Stimulated activated CD8-positive, alpha-beta memory T cell treated with anti-CD3 and anti-CD28 coated beads, Interleukin-2, amount 100 ng/mL, for 1 hour (primary cell): ENCODE measurements around the gene NMUR1.

Experiments used
- DNase-seq, 2 donors: peaks; one replicate each; pipeline ENCODE4 v3.0.0-alpha.2; 2020; ENCODE audit warnings: low read depth in 2 of 2

NMUR1 gene

GRCh38 chr2:231552752-231553151, 22.5 kb upstream of the NMUR1 start:
- no peak for DNase-seq

GRCh38 chr2:231549446-231550239, 19.4 kb upstream of the NMUR1 start:
- DNase-seq, result no peak

DNA sequence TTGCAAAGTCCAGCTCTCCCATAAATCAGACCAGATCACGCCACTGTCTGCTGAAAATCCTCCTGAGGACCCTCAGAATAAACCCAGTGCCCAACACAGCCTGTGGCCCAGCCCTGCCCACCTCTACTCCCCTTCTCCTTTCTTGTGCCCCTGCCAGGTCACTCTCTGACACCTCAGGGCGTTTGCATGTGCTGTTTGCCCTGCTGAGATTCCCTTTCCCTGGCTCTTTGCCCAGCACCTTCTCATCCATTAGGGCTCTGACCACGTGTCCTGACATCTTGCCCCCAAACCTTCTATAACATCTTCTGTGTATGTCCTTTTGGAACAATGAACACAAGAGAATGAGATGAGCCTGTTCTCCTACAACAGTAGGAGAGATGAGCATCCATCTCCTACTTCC, 18.5 kb upstream of the NMUR1 start:
- DNase-seq, result no peak

GRCh38 chr2:231547315-231548110, 17.3 kb upstream of the NMUR1 start:
- DNase-seq, result no peak

DNA sequence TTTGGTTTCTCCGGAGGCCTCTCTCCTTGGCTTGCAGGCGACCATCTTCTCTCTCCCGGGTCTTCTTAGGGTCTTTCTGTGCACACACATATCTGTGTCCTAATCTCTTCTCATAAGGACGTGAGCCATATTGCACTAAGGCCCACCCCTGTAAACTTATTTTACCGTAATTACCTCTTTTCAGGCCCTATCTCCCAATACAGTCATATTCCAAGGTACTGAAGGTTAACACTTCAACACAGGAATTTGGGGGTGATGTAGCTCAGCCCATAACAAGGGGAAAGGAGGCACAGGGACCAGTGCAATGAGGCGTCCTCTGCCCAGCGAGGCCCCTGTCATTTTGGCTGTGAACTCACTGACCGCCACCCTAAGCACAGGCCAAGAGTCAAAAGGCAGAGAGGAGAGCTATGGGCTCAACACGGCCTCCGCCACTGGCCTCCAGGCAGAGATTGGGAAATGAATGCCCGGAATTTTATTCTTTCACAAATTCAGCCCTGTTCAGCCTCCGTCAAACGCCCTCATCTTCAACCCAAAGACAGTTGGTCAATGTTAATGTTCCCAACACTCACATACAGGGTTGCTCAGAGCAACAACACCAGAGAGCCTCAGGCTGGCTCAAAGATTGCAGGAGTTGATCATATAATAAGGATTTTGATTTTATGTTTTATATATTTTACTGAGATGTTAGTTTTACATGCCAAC, 15.9 kb upstream of the NMUR1 start:
- DNase-seq, result no peak

DNA sequence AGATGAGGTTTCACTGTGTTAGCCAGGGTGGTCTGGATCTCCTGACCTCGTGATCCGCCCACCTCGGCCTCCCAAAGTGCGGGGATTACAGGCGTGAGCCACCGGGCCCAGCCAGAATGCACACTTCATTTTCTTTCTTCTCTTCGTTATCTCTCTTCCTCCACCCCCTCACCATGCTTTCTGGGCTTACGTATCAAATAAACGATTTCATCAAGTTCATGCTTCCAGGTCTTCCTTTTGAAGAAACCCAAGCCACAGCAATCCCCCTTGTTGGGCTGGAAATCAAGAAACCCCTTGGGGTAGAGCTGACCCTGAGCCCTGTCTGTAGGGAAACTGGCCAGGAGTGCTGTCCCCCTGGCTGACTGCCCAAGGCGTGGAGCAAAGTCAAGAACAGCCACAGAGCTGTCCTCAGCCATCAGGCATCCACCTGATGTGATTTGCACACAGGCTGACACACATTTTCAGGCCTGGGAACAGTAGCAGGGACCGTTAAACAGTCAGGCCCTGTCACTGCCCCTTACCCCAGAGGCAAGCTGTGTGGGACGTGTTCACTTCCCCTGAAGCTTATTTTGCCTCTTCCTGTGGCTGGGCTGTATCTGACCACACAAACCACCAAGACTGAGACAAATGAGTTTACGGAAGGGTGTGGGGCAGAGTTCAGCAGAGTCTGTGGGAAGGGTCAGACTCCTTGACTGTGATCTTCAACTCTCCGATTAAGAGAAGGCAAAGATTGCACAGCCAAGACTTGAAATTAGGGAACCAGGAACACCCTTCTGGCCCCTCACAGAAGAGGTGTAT, 15.1 kb upstream of the NMUR1 start:
- peak; percentile 25 to 28 for DNase-seq

GRCh38 chr2:231542136-231542535, 11.9 kb upstream of the NMUR1 start:
- no peak for DNase-seq

DNA sequence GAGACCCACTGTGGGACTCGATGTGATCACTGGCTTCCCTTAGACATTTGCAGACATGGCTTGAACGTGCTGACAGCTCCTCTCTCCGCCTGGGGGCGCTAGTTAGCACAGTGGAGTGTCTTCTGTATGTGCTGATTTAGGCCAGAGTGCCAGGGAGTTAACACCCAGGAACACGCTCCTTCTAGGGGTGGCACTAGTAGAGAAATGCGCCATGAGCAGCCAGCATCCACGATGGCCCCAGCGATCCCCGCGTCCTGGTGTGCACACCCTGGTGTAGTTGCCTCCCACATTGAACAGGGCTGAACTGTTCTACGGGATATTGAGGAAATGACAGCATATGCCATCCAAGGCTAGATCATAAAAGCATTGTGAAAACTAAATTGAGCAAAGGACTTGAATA, 11.4 kb upstream of the NMUR1 start:
- DNase-seq, result no peak

DNA sequence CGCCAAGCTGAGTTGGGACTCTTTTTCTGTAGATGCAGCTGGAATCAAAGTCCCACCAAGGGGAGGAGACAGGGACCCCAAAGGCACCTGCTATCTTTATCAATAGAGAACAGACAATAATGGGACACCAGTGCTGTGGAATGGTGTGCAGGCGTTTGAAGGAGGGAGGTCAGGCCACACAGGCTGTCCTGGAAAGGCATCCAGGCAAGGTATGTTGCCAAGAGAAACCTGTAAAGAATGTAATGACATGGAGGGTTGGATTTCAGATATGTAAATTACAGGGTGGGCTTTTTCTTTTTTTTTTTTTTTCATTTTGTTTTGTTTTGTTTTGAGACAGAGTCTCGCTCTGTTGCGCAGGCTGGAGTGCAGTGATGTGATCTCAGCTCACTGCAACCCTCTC, 9.7 kb upstream of the NMUR1 start:
- DNase-seq, result no peak

DNA sequence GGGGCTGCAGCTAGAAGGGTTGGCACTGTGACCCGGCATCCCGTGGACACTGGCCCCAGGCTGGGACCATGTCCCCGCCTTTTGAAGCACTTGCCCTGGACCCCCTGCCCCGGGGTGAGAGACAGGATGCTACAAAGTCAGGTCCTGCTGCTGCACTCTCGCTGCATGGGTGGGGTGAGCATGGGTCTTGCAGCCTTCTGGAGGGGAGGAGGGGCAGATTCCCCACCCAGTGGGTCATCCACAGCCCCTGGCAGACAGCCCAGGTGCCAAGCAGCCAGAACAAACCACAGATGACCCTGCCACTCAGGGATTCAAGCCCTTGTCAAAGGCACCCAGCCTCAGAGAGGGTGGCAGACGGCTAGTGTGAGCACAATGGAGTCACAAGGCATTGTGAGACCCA, 5.7 kb upstream of the NMUR1 start:
- no peak for DNase-seq

DNA sequence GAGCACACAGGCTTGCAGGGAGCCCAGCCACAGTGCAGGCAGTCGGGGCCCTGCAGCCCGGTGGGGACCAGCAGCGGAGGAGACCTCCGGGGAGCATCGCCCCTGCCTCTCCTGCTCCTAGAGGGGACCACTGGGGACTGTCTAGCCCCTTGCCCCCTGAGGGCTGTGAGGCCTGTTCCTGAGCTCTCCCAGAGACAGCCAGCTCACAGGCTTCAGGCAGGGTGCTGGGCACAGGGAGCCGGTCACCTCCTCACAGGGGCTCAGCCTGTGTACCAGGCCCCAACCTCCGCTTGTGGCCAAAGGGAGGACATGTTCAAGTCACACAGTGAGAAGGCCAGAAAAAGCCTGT, 3.5 kb upstream of the NMUR1 start:
- DNase-seq, result no peak

GRCh38 chr2:231533086-231533776, 3.0 kb upstream of the NMUR1 start:
- DNase-seq, result no peak

DNA sequence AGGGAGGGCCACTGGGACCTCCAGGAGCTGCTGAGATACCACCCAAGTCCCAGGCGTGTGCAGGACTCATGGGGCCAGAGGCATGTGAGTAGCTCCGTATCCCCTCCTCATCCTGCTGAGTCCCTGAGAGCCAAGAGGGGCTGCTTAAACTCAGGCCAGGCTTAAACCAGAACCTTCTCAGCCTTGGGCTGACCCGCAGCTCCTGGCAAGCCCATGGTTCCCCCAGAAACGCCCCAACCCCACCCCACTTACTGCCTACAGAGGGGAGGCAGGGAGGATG, 2.5 kb upstream of the NMUR1 start:
- no peak for DNase-seq

- DNase-seq, result no peak
Observed at GRCh38 chr2:231531883-231532755, 1.9 kb upstream of the NMUR1 start.

- DNase-seq, result no peak
Observed at GRCh38 chr2:231531466-231531865, 1.2 kb upstream of the NMUR1 start.

DNA sequence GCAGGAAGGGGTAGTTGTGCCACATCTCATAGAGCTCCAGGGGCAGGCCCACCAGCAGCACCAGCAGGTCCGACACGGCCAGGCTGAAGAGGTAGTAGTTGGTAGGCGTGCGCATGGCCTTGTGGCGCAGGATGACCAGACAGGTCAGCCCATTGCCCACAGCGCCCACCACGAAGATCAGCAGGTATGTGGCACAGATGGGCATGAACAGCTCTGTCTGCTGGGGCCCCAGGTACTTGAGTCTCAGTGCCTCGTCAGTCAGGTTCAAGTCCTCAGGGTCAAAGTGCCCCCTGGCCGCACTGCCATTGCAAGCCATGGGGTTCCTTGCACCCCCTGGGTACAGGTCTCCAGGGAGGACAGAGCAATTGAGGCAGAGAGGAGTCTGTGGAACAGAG, 1.6 kb downstream of the NMUR1 start:
- DNase-seq, result no peak

DNA sequence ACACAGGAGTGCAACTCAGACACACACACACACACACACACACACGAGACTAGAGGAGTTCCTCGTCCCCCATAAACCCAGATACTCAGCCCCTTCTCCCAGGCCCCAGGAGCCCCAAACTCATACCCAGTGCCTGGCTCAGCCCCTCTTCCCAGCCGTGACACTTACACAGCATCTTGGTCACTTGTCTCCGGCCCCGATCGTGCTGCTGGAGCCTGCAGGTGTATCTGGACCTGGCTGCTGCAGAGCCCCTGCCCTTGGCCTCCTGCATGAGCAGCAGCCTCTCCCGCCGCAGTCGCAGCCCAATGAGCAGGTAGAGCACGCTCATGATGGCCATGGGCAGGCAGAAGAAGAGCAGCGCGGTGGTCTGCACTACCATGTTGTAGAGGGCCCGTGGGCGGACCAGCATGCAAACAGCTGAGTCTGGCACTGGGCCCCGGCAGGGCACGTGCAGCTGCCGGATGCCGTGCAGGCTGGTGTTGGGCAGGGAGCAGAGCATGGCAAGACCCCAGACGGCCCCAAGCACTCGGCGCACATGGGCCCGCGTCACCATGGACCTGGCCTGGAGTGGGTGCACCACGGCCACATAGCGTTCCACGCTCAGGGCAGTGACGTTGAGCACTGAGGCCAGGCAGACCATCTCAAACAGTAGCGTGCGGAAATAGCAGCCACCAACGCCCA, 2.1 kb downstream of the NMUR1 start:
- DNase-seq, result no peak

- no peak for DNase-seq
Observed at GRCh38 chr2:231527091-231527395, 3.2 kb downstream of the NMUR1 start.

GRCh38 chr2:231526341-231527090, 3.7 kb downstream of the NMUR1 start:
- DNase-seq, result no peak
